Keratinocyte (primary cell): Measurements from ENCODE around the gene LST1. TPM values are rescaled to one million over a fixed set of nuclear protein-coding genes. Genes with fewer than 3 reads are reported as not detected.
A peak's percentile ranks its signal among the peaks of the same experiment; 100 is the strongest.

ENCODE experiments used
- DNase-seq: peaks from one replicate; pipeline ENCODE4 v3.0.0-alpha.2; 2011; ENCODE audit warnings: low read depth, missing footprints, low spot score
- FAIRE-seq: peaks from 2 replicates; lab custom pipeline; 2011; peaks lifted over from hg19 to GRCh38; lab: Jason Lieb, UNC
- H2AFZ ChIP-seq: 2 replicates; pipeline ENCODE4 v1.6.0; 2012; ENCODE audit warnings: low read length, control low read depth, inconsistent platforms; ENCODE audit not compliant: control insufficient read depth
- H3K27ac ChIP-seq: 2 replicates; pipeline ENCODE4 v1.5.1; 2011; ENCODE audit warnings: low read length; ENCODE audit not compliant: control insufficient read depth, insufficient read depth
- H3K27me3 ChIP-seq: 3 replicates; pipeline ENCODE4 v1.6.0; 2011; ENCODE audit warnings: low read length; ENCODE audit not compliant: control insufficient read depth, insufficient read depth; ENCODE audit errors: extremely low read depth
- H3K36me3 ChIP-seq, 2 experiments: 2 replicates in 1 of 2; 3 replicates in 1 of 2; pipeline ENCODE4 v1.5.1; 2011; ENCODE audit warnings: low read length in 2 of 2, mild to moderate bottlenecking in 1 of 2; ENCODE audit not compliant: control insufficient read depth in 2 of 2, insufficient read depth in 2 of 2; ENCODE audit errors: extremely low read depth in 1 of 2
- H3K4me1 ChIP-seq: 3 replicates; pipeline ENCODE4 v1.5.1; 2011; ENCODE audit warnings: low read length; ENCODE audit not compliant: control insufficient read depth, insufficient read depth; ENCODE audit errors: extremely low read depth
- H3K4me2 ChIP-seq: 3 replicates; pipeline ENCODE4 v1.6.0; 2011; ENCODE audit warnings: low read depth, low read length; ENCODE audit not compliant: control insufficient read depth, insufficient read depth; ENCODE audit errors: extremely low read depth
- H3K4me3 ChIP-seq, 3 experiments: fragments of 200-600 bp in 1 of 3; sonication (generic) in 1 of 3; 2 replicates in 2 of 3; 3 replicates in 1 of 3; pipeline ENCODE4 v1.5.1; 2011 to 2016; ENCODE audit warnings: low read length in 3 of 3, mild to moderate bottlenecking in 3 of 3, control low read depth in 2 of 3, inconsistent platforms in 1 of 3, low read depth in 1 of 3, mixed read lengths in 1 of 3, mixed run types in 1 of 3, moderate library complexity in 1 of 3; ENCODE audit not compliant: control insufficient read depth in 2 of 3, insufficient read depth in 2 of 3; ENCODE audit errors: extremely low read depth in 1 of 3
- H3K79me2 ChIP-seq: 2 replicates; pipeline ENCODE4 v1.6.0; 2012; ENCODE audit warnings: low read length; ENCODE audit not compliant: control insufficient read depth, insufficient read depth
- H3K9ac ChIP-seq: 3 replicates; pipeline ENCODE4 v1.6.0; 2011; ENCODE audit warnings: low read length; ENCODE audit not compliant: control insufficient read depth, insufficient read depth; ENCODE audit errors: extremely low read depth
- H3K9me1 ChIP-seq: 3 replicates; pipeline ENCODE4 v1.6.0; 2011; ENCODE audit warnings: low read length; ENCODE audit not compliant: control insufficient read depth, insufficient read depth; ENCODE audit errors: extremely low read depth
- H3K9me3 ChIP-seq: 2 replicates; pipeline ENCODE4 v1.5.1; 2012; ENCODE audit warnings: low read depth, low read length; ENCODE audit not compliant: control insufficient read depth
- H4K20me1 ChIP-seq: 3 replicates; pipeline ENCODE4 v1.6.0; 2011; ENCODE audit warnings: low read length; ENCODE audit not compliant: control insufficient read depth, insufficient read depth; ENCODE audit errors: extremely low read depth
- CTCF ChIP-seq, 3 experiments: IDR thresholded peaks in 1 of 3; conservative IDR thresholded peaks in 1 of 3; optimal IDR thresholded peaks in 1 of 3; 2 replicates in 2 of 3; 3 replicates in 1 of 3; pipeline versions ENCODE3 to v1.5.1; 2011; ENCODE audit warnings: low read length in 3 of 3, mild to moderate bottlenecking in 3 of 3, moderate library complexity in 2 of 3, control low read depth in 1 of 3, inconsistent platforms in 1 of 3; ENCODE audit not compliant: insufficient read depth in 2 of 3; ENCODE audit errors: extremely low read depth in 1 of 3
- EZH2 ChIP-seq: IDR thresholded peaks from one replicate; pipeline ENCODE4 v1.6.1; 2012; ENCODE audit warnings: inconsistent platforms, mild to moderate bottlenecking, low read length, moderate library complexity
- dilution Hi-C: fragments of 300-500 bp; cut with MboI; formaldehyde crosslinking; loops from one replicate; pipeline ENCODE4 v1.7.0; 2020; ENCODE audit warnings: low sequenced_read_pairs; ENCODE audit not compliant: extremely low pct_ligation_motif_present
- polyA plus RNA-seq, 5 experiments: library from polyadenylated mRNA; depleted of rRNA in 3 of 5; stranded (reverse) in 3 of 5; stranded (forward) in 1 of 5; unstranded in 1 of 5; fragments of >200 nt; gene quantifications; 1 replicate in 1 of 5; 2 replicates in 3 of 5; 3 replicates in 1 of 5; pipeline versions ENCODE4 v1.2.1 to v1.2.3, GENCODE V29; 2011 to 2012; ENCODE audit warnings: missing spikeins in 2 of 5, low read depth in 1 of 5, low replicate concordance in 1 of 5

The LST1 gene
- polyA plus RNA-seq, 1 donor (not counting 4 experiments of a cell fraction or from before 2014, with no cell fraction given), result not detected

GRCh38 chr6:31559958-31560696 lies 25.9 kb upstream of the LST1 start:
- Histone ChIP-seq H3K4me2 (peak overlapping the region; percentile 36), H3K4me3 (no peak overlapping the region), H3K9me1 (no peaks in the 10 kb centered on the region), H3K9ac (no peak overlapping the region), H3K36me3 (peaks cover 10 to 17% of the 10 kb centered on the region in 2 experiments), H4K20me1 (no peaks in the 10 kb centered on the region), H3K4me1 (peaks cover 12% of the 10 kb centered on the region), H3K79me2 (no peaks in the 10 kb centered on the region), H2AFZ (no peak overlapping the region), H3K27ac (no peak overlapping the region), H3K27me3 (no peaks in the 10 kb centered on the region), H3K9me3 (no peaks in the 10 kb centered on the region)
- DNase-seq (no peak), FAIRE-seq (no peak)
- TF ChIP-seq EZH2 (no peak), CTCF (optimal IDR thresholded peaks at IDR 0.05 in 1 of 3, IDR thresholded peaks at IDR 0.05 in 1 of 3, conservative IDR thresholded peaks at IDR 0.05 in 1 of 3; ENCODE audit: extremely low read depth in 1 of 3, insufficient read depth in 2 of 3, low read length in 3 of 3) (no peak)
- dilution Hi-C loops, result no loop called here

- Histone ChIP-seq H3K27ac (no peak overlapping the region), H2AFZ (no peak overlapping the region), H3K27me3 (no peaks in the 10 kb centered on the region), H3K4me1 (peaks cover 12% of the 10 kb centered on the region), H3K4me3 (no peak overlapping the region), H3K9me3 (no peaks in the 10 kb centered on the region), H3K79me2 (no peaks in the 10 kb centered on the region), H3K9ac (no peak overlapping the region), H3K36me3 (peaks cover 10 to 17% of the 10 kb centered on the region in 2 experiments), H3K4me2 (peak overlapping the region; percentile 36), H3K9me1 (no peaks in the 10 kb centered on the region), H4K20me1 (no peaks in the 10 kb centered on the region)
- DNase-seq, result no peak
- no peak for FAIRE-seq
- dilution Hi-C loops, result no loop called here
- TF ChIP-seq CTCF (optimal IDR thresholded peaks at IDR 0.05 in 1 of 3, IDR thresholded peaks at IDR 0.05 in 1 of 3, conservative IDR thresholded peaks at IDR 0.05 in 1 of 3; ENCODE audit: extremely low read depth in 1 of 3, insufficient read depth in 2 of 3, low read length in 3 of 3), result no peak
- no peak for TF ChIP-seq EZH2
Measured at GRCh38 chr6:31560697-31561058, 25.4 kb upstream of the LST1 start.
